Tibial nerve (tissue), 4 donors: ENCODE results near the gene GRIK4. TPM values are rescaled to one million over a fixed set of nuclear protein-coding genes. Genes with fewer than 3 reads are reported as not detected.

Experiments
- DNase-seq, 2 donors: peaks; one replicate each; pipeline ENCODE4 v3.0.0-alpha.2; 2019; ENCODE audit warnings: low spot score in 2 of 2
- H3K27ac ChIP-seq, 4 donors: fragments of 200-600 bp; sonication (generic) in 3 of 4; one replicate each; pipeline ENCODE4 v1.5.1; 2017 to 2019; ENCODE audit warnings: mild to moderate bottlenecking in 1 of 4
- H3K27me3 ChIP-seq, 2 donors: fragments of 200-600 bp; sonication (generic) in 1 of 2; one replicate each; pipeline versions ENCODE4 v1.5.1 to v1.6.0; 2017 to 2019
- H3K36me3 ChIP-seq, 3 donors: fragments of 200-600 bp; sonication (generic); one replicate each; pipeline ENCODE4 v1.5.1; 2018 to 2019
- H3K4me1 ChIP-seq, 4 donors: fragments of 200-600 bp; sonication (generic) in 3 of 4; one replicate each; pipeline ENCODE4 v1.5.1; 2017 to 2019
- H3K4me3 ChIP-seq, 4 donors: fragments of 200-600 bp; sonication (generic) in 3 of 4; one replicate each; pipeline ENCODE4 v1.5.1; 2017 to 2019; ENCODE audit warnings: mild to moderate bottlenecking in 1 of 4, moderate library complexity in 1 of 4
- H3K9me3 ChIP-seq, 4 donors: fragments of 200-600 bp; sonication (generic) in 3 of 4; one replicate each; pipeline ENCODE4 v1.5.1; 2017 to 2019
- EP300 ChIP-seq, 2 donors: sonication (generic); formaldehyde crosslinking; IDR thresholded peaks; one replicate each; pipeline ENCODE4 v1.6.1; 2017; ENCODE audit warnings: antibody characterized with exemption in 2 of 2, mild to moderate bottlenecking in 1 of 2
- POLR2A ChIP-seq, 2 donors: fragments of 450-650 bp; IDR thresholded peaks; one replicate each; pipeline ENCODE4 v1.6.1; 2017; ENCODE audit warnings: antibody characterized with exemption in 2 of 2, mild to moderate bottlenecking in 2 of 2, moderate library complexity in 2 of 2
- WGBS, 2 donors: methylation state at CpG; one replicate each; pipeline ENCODE4 v1.1.5; 2018; 5-methylcytosine and 5-hydroxymethylcytosine counted together
- total RNA-seq, 4 donors: library from RNA; depleted of rRNA; stranded (reverse); fragments of >200 nt; gene quantifications; one replicate each; pipeline ENCODE4 v1.1.0, GENCODE V29; 2016
- TF ChIP-seq, protein P1 (sequence below), 5 experiments: fragments of 200-600 bp in 3 of 5; fragments of 450-650 bp in 2 of 5; sonication (generic) in 3 of 5; IDR thresholded peaks; one replicate each; pipeline ENCODE4 v1.5.1; 2016 to 2019; ENCODE audit warnings: antibody characterized with exemption in 5 of 5, mild to moderate bottlenecking in 3 of 5, moderate library complexity in 2 of 5

Gene GRIK4
- total RNA-seq, 4 donors from 2014 or later: 0.22 to 0.98 TPM; not detected in 2

DNA sequence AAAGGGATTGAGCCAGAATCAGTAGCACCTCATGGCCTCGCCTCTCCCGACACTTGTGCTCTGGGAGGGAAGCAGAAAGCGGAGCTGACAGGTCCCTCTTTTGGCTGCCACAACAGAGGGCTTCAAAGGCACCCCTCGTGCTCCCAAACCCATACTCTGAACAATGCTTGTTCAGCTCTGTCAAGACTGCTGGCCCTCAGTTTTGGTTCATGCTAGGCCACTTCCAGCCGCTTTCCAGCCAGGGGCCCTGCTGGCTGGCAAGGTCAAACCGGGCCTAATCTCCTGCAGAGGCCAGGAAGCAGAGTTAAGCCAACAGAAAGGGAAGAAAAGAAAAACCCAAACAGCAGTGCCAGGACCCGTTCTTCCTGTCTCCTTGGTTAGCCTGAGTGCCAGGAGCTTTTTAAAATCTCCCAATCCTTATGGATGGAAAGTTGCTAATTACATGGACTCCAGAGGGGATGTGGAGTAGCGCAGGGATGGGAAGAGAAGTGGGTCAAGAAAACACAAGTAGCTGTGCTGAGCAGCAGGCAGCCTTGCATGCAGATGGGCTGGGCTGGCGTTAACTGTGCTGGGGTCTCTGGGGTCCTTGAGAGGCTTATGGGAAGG, 150.6 kb downstream of the GRIK4 start:
- Histone ChIP-seq H3K27me3 (peaks cover 0 to 4% of the 10 kb centered on the region in 2 donors), H3K36me3 (no peaks in the 10 kb centered on the region), H3K4me3 (no peak overlapping the region), H3K27ac (no peak overlapping the region), H3K9me3 (no peaks in the 10 kb centered on the region), H3K4me1 (no peaks in the 10 kb centered on the region)
- DNase-seq: no peak
- no peak for TF ChIP-seq POLR2A (IDR thresholded peaks at IDR 0.05)
- TF ChIP-seq EP300 (IDR thresholded peaks at IDR 0.05): no peak
- TF ChIP-seq, protein P1, sequence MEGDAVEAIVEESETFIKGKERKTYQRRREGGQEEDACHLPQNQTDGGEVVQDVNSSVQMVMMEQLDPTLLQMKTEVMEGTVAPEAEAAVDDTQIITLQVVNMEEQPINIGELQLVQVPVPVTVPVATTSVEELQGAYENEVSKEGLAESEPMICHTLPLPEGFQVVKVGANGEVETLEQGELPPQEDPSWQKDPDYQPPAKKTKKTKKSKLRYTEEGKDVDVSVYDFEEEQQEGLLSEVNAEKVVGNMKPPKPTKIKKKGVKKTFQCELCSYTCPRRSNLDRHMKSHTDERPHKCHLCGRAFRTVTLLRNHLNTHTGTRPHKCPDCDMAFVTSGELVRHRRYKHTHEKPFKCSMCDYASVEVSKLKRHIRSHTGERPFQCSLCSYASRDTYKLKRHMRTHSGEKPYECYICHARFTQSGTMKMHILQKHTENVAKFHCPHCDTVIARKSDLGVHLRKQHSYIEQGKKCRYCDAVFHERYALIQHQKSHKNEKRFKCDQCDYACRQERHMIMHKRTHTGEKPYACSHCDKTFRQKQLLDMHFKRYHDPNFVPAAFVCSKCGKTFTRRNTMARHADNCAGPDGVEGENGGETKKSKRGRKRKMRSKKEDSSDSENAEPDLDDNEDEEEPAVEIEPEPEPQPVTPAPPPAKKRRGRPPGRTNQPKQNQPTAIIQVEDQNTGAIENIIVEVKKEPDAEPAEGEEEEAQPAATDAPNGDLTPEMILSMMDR (IDR thresholded peaks at IDR 0.05): no peak
- 69 to 79% methylated on average over 9 of the region's 9 CpGs for WGBS, 2 donors

GRCh38 chr11:120663142-120663541, 151.6 kb downstream of the GRIK4 start:
- DNase-seq: no peak
- H3K27ac ChIP-seq: no peak overlapping the region
- WGBS, 2 donors: 62 to 89% methylated on average over 2 of the region's 2 CpGs
- no peak for TF ChIP-seq EP300 (IDR thresholded peaks at IDR 0.05)
- H3K9me3 ChIP-seq: no peaks in the 10 kb centered on the region
- H3K4me3 ChIP-seq: no peak overlapping the region
- H3K36me3 ChIP-seq: no peaks in the 10 kb centered on the region
- peaks cover 0 to 4% of the 10 kb centered on the region in 2 donors for H3K27me3 ChIP-seq
- H3K4me1 ChIP-seq: no peaks in the 10 kb centered on the region

- TF ChIP-seq, protein P1 (IDR thresholded peaks at IDR 0.05): no peak
- TF ChIP-seq EP300 (IDR thresholded peaks at IDR 0.05) (no peak), POLR2A (IDR thresholded peaks at IDR 0.05) (no peak)
Measured at GRCh38 chr11:120666121-120666639, 154.6 kb downstream of the GRIK4 start.

GRCh38 chr11:120667281-120667680, 155.7 kb downstream of the GRIK4 start:
- H3K4me1 ChIP-seq: no peaks in the 10 kb centered on the region
- no peak for DNase-seq
- H3K4me3 ChIP-seq: no peak overlapping the region
- H3K36me3 ChIP-seq: no peaks in the 10 kb centered on the region
- 16 to 46% methylated on average over 9 to 13 of the region's 14 CpGs for WGBS, 2 donors
- no peak for TF ChIP-seq EP300 (IDR thresholded peaks at IDR 0.05)
- no peak for TF ChIP-seq POLR2A (IDR thresholded peaks at IDR 0.05)
- TF ChIP-seq, protein P1 (IDR thresholded peaks at IDR 0.05): no peak
- peaks cover 0 to 3% (median 0%) of the 10 kb centered on the region in 4 donors for H3K9me3 ChIP-seq
- peaks cover 0 to under 1% of the 10 kb centered on the region in 2 donors for H3K27me3 ChIP-seq
- H3K27ac ChIP-seq: no peak overlapping the region

More at GRCh38 chr11:120666121-120666639, 154.6 kb downstream of the GRIK4 start:
- H3K4me1 ChIP-seq: no peaks in the 10 kb centered on the region
- no peak for DNase-seq
- H3K27ac ChIP-seq: no peak overlapping the region
- no peaks in the 10 kb centered on the region for H3K36me3 ChIP-seq
- H3K4me3 ChIP-seq: no peak overlapping the region
- H3K27me3 ChIP-seq: peaks cover 0 to 4% of the 10 kb centered on the region in 2 donors
- no peaks in the 10 kb centered on the region for H3K9me3 ChIP-seq
- 69% methylated on average over 10 of the region's 10 CpGs for whole genome bisulfite sequencing, 2 donors

DNA sequence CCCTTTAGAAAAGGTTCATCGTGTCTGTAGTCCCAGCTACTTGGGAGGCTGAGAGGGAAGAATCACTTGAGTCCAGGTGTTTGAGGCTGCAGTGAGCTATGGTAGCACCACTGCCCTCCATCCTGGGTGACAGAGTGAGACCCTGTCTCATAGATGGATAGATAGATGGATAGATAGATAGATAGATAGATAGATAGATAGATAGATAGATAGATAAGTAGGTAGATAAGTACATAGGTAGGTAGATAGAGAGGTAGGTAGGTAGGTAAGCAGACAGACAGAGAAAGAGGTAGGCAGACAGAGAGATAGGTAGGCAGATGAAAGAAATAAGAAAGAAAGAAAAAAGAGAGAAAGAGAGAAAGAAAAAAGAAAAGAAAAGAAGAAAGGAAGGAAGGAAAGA, 156.4 kb downstream of the GRIK4 start:
- H3K27me3 ChIP-seq: no peaks in the 10 kb centered on the region
- no peaks in the 10 kb centered on the region for H3K36me3 ChIP-seq
- TF ChIP-seq, protein P1 (IDR thresholded peaks at IDR 0.05): no peak
- TF ChIP-seq POLR2A (IDR thresholded peaks at IDR 0.05) (no peak), EP300 (IDR thresholded peaks at IDR 0.05) (no peak)
- H3K9me3 ChIP-seq: peaks cover 0 to 3% (median 0%) of the 10 kb centered on the region in 4 donors
- no peaks in the 10 kb centered on the region for H3K4me1 ChIP-seq
- WGBS, 2 donors: 69 to 73% methylated on average over 1 of the region's 1 CpG
- no peak for DNase-seq
- no peak overlapping the region for H3K4me3 ChIP-seq
- H3K27ac ChIP-seq: no peak overlapping the region
